Raji (cell line): ENCODE results near the gene ADM.
A peak's percentile ranks its signal among the peaks of the same experiment; 100 is the strongest.

ENCODE experiments used
- POLR2A ChIP-seq: IDR thresholded peaks from 2 replicates; pipeline ENCODE4 v1.6.1; 2011; ENCODE audit warnings: low read depth, low read length, control low read depth; ENCODE audit not compliant: insufficient read depth

ADM gene

DNA sequence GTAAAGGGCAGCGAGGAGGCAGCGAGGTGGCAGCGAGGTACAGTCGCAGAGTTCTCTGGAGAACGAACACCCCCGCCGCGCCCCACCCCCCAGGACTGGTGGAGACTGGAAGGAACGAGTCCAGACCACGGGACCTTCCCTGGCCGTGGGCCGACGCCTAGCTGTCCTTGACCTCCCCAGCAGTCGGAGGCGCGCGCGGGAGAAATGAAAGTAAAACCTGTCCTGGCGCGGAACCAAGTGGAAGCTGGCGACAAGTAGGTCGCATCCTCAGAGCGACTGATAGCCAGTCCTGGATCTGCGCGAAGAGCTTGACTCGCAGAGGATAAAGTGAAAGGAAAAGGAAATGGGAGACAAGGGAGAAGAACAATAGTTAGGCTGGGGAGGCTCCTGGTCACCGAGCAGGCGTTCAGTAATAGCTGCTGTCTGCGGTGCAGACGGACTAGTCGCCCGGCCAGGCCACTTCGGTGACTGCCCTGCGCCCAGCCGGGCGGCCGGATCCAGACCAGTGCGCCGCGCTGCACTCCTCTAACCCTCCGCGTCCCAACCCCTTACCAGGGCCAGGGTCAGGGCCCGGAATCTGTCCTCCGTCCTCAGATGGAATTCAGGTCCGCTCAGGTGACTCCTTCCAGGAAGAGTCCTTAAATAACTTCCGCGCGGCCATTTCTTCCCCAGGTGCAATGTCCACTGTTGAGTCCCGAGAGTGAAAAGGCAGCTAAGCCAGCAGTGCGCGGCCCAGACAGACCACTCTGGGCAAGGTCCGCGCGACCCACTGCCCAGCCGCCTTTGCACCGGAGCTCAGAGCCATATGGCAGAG lies 1.9 kb upstream of the ADM start:
- TF ChIP-seq POLR2A, result no peak

DNA sequence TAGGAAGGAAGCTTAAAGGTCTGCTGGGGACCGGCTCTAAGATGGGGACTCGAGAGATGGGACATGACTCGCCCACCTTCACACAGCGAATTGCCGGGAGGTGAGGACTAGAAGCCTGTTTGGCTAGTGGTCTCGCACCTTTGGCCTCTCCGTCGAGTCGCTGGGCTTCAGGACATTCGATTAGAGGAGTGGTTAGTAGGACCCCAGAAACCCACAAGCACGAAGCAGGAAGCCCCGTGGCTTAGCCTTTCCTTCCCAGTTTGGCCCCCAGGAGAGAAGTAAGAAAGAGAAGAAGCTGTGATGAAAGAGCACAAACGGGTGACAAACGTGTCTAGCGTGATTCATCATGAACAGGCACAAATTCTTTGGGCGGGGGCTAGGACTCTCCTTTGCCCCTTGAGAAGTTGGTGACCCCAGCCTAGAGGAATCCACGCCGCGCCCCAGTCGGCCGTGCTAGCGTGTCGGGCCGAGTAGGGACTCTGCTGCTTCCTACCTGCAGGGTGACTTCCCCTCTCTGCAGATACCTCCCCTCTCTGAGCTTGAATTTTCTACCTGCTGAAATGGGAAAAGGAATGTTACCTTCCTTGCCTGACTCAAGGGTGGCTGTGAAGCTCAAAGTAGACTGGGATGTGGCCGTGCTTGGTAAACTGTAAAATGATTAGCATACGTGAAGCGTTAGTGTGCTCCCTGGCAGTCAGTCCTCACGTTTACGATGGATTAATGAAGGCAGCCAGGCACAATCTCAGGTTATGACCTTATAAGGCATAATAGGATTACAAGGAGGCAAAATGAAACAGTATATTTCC lies 1.1 kb upstream of the ADM start:
- no peak for TF ChIP-seq POLR2A

DNA sequence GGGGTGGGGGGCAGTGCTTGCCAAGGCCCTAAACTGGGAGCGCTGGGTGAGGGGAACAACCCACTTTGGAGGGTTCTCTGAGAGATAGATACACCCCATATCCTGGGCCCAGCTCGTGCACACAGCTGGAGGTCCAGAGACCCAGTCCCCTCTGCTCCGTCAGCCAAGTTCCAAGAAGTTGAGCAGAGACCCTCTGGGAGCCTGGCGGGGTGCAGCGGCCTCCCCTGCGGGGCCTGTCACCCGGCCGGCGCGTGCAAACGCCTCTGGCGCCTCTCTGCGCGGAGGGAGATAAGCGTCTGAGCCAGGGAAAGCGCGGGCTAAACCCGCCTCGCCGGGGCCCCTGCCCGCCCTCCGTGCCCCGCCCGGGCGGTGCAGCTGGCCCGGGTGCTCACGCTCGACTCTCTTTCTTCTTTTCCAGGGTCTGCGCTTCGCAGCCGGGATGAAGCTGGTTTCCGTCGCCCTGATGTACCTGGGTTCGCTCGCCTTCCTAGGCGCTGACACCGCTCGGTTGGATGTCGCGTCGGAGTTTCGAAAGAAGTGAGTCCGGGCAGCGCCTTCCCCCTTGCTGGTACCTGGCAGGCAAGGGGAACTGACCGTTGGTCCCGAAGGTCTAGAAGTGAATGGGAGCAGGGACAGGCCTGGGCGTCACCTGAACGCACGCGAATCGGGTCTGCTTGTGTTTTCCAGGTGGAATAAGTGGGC lies 540 bp downstream of the ADM start:
- no peak for TF ChIP-seq POLR2A

DNA sequence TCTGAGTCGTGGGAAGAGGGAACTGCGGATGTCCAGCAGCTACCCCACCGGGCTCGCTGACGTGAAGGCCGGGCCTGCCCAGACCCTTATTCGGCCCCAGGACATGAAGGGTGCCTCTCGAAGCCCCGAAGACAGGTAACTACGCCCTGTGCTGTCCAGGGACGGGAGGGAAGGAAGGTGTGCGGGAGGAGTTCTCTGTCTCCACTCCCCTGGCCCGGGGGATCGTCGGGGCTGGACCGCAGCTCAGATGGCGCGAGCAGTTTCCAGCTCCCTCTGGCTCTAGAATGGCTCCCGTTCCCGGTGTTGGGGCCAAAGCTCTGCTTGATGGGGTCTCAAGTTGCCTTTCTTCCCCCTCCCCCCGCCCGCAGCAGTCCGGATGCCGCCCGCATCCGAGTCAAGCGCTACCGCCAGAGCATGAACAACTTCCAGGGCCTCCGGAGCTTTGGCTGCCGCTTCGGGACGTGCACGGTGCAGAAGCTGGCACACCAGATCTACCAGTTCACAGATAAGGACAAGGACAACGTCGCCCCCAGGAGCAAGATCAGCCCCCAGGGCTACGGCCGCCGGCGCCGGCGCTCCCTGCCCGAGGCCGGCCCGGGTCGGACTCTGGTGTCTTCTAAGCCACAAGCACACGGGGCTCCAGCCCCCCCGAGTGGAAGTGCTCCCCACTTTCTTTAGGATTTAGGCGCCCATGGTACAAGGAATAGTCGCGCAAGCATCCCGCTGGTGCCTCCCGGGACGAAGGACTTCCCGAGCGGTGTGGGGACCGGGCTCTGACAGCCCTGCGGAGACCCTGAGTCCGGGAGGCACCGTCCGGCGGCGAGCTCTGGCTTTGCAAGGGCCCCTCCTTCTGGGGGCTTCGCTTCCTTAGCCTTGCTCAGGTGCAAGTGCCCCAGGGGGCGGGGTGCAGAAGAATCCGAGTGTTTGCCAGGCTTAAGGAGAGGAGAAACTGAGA lies 1.4 kb downstream of the ADM start:
- TF ChIP-seq POLR2A, result no peak

DNA sequence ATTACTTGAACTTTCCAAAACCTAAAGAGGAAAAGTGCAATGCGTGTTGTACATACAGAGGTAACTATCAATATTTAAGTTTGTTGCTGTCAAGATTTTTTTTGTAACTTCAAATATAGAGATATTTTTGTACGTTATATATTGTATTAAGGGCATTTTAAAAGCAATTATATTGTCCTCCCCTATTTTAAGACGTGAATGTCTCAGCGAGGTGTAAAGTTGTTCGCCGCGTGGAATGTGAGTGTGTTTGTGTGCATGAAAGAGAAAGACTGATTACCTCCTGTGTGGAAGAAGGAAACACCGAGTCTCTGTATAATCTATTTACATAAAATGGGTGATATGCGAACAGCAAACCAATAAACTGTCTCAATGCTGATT lies 2.1 kb downstream of the ADM start:
- no peak for TF ChIP-seq POLR2A

DNA sequence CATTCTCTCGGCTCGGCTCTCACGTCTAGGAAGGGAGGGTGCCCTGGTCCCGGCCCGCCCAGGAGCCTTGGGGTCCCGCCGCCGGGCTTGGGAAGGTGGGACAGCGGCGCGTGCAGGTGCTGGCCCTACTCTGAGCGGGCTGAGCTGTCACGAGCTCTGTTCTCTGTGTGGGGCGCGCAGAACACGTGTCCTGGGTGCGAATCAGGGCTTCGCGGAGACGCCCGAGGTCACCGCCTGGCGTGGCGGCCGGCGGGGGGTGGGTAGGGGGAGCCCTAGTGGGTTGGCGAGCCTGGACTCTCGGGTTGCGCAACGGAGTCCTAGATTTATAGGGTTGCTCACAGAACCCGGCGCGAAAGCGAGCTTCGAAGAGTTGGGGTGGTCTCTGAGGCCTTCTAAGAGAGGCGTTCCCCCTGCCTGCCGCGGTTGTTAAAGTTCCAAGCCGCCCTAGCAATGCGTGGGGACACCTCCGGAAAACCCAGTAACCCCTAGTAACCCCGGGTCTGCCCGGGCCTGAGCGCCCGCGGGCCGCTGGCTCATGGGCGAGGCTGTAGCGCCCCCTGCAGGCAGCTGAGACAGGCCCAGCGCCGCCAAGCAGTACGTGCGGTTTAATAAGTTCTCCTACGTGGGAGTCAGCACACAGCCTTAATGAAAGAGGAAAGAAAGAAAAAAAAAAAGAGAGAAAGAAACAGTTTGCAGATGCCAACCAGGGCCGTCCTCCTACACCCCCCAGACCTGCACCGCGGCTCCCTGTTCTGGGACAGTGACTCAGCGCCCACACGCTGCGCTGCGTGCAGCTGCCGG lies 2.7 kb downstream of the ADM start:
- 0 out of 2 replicates have a peak, but pooled peaks have one; percentile 30 for TF ChIP-seq POLR2A

DNA sequence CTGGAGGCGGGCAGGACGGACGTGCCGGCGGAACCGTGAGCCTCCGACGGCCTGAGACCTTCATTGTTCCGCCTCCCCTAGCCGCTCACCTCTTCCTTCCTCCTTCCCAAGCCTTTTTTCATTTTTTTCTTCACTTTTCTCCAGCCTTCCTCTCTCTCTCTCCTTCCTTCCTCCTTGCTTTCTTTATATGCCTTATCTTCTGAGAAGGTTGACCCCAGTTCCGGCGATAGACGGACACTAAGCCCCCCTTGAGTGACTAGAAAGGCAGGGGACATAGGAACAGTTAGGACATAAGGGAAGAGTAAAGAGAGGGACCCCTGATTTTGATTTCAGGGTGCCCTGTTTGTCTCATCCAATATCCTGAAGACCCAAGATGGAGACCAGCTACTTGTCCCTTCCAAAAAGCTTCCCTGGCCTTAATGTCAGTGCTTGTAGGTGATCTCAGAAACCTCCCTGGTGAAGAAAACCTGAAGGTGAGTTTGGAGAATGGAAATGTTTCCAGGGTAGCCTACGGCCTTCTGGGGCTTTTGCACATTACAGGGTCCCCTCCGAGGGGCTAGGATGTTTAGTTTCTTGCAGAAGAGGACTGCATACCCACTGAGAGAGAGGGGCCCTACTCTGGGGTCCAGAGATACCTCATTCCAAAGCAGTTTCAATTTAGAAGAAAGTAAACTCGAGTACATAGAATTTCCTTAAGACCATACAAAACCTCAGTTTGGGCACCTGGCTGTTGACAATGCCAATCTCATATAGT lies 3.5 kb downstream of the ADM start:
- TF ChIP-seq POLR2A, result no peak

DNA sequence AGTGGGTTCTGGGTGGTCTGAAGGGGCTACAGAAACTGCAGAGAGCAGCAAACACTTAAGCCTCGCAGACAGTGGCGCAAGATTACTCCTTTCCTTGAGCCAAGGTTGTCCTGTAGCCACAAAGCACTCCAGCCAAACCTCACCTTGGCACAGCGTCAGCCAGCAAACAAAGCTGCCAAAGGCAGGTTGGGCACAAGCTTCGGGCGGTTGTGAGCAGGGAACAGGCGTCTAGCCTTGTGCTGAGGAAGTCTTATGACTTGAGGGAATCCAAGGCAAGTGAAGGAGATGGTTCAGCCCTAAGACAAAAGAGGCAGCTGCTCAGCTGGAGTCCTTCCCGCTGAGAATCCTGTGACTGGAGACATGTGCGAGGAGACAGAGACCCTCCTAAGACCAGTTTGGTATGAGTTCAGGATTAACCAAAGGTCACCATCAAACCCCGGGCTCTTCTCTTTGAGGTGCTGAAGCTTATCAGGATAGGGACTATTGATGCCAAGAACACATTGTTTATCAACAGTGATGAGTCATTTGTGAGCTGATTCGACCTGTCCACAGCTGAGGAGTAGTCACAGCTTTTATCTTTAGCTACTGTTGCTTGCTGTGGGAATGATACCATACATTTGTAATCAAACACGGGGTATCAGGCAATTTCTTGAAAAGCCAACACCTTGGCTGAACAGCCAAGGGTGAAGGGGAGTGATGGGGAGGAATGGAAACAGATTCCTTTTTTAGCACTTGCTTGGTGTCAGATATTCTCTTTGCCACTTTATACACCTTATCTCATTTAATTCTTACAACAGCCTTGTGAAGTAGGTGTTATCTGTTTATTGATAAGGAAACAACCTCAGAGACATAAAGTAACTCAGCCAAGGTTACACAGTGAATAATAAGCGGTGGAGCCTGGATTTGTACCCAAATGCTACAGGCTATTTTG lies 4.6 kb downstream of the ADM start:
- no peak for TF ChIP-seq POLR2A

DNA sequence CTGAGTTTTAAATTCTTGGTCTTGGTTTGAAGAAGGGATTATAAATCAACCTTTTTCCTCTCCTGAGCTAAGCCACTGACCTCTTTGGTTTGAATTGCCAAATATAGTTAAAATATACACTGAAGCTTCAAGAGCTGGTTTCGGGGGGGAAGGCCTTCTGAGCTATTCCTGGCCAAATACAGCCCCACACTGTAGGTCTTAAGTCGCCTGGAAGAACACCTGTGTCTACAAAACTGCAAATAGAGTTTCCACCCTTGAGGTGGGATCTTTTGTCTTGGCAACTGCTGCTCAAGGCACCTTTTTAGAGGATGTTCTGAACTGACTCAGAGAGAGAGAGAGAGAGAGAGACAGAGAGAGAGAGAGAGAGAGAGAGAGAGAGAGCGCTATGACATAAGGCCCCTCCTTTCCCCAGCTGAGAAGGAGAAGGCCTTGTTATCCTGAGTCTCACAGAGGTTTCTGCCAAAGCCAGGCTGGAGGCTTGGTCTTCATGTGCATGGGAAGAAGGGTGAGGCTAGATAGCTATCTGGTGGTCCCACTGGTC lies 5.5 kb downstream of the ADM start:
- no peak for TF ChIP-seq POLR2A

DNA sequence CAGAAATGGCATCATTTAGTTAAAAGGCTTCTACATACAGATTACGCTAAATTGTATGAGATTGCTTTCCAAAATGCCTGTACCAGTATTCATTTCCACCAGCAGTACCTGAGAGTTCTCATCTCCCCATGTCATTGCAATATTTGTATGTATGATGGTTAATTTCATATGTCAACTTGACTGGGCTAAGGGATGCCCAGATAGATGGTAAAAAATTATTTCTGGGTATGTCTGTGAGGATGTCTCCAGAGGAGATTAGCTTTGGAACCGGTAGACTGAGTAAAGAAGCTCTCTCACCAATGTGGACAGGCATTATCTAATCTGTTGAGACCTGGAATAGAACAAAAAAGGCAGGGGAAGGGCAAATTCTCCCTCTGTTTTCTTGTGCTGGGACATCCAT lies 6.9 kb downstream of the ADM start:
- TF ChIP-seq POLR2A, result no peak

DNA sequence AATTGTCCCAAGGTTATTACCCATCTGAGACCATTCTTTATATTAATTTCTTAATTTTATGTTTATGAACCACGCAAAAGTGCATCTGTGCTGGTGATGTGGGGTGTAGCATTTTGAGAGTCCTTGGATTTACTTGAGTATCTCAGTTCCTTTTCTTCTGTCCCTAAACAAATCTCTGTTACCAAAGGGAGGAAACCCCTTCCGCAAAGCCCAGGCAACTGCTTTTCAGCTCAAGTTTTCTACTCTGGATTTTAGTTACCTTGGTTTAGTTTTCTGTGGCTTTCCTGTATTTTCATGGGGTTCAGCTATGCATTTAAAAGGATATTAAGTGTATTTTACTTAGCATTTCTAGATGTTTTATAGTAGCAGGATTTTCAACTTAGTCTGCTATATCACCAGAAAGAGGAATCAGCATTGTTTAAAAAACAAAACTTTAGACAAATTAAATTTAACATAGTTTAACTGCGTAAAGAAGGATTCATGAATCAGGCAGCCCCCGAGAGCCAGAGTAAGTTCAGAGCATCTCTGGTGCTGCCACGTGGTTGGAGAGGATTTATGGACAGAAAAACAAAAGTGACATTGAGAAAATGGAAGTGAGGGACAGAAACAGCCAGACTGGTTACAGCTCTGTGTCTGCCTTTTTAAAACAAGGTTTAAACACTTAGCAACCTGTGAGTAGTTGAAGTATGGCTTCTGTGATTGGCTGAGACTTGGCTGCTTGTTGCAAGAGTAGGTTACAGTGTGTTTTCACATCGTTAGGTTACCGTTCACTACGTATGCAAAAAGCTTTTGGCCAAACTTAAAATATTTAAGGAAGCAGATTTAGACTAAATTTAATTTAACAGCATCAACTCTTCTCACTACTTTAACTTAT lies 9.6 kb downstream of the ADM start:
- TF ChIP-seq POLR2A, result peak; percentile 27; the same call in 1 of the 2 replicates
